Gastrocnemius medialis (tissue), 4 donors: Measurements from ENCODE around the gene THRB. TPM values are rescaled to one million over a fixed set of nuclear protein-coding genes. Genes with fewer than 3 reads are reported as not detected.

Experiments used
- ATAC-seq, 2 donors: fragments of 150-250 bp; one replicate each; pipeline ENCODE4 v1.9.1; 2016
- DNase-seq, 2 donors: peaks; one replicate each; pipeline ENCODE4 v3.0.0-alpha.2; 2019
- H3K27ac ChIP-seq, 4 donors: fragments of 200-600 bp; sonication (generic); 1 replicate in 1 of 4; 2 replicates in 3 of 4; pipeline ENCODE4 v1.5.1; 2016 to 2018; ENCODE audit warnings: mild to moderate bottlenecking in 2 of 4, moderate library complexity in 1 of 4
- H3K27me3 ChIP-seq, 3 donors: fragments of 200-600 bp; sonication (generic) in 2 of 3; 1 replicate in 1 of 3; 2 replicates in 2 of 3; pipeline versions ENCODE4 v1.5.1 to v1.6.0; 2016 to 2019; ENCODE audit warnings: mild to moderate bottlenecking in 1 of 3, moderate library complexity in 1 of 3
- H3K36me3 ChIP-seq, 2 donors: fragments of 200-600 bp; sonication (generic) in 1 of 2; one replicate each; pipeline ENCODE4 v1.5.1; 2017 to 2018
- H3K4me1 ChIP-seq, 2 donors: fragments of 200-600 bp; sonication (generic) in 1 of 2; one replicate each; pipeline ENCODE4 v1.5.1; 2016 to 2017; ENCODE audit warnings: mild to moderate bottlenecking in 2 of 2
- H3K4me3 ChIP-seq, 4 donors: fragments of 200-600 bp; sonication (generic) in 3 of 4; 1 replicate in 1 of 4; 2 replicates in 3 of 4; pipeline ENCODE4 v1.5.1; 2016 to 2019; ENCODE audit warnings: mild to moderate bottlenecking in 2 of 4
- H3K9me3 ChIP-seq, 3 donors: fragments of 200-600 bp; sonication (generic) in 2 of 3; 1 replicate in 1 of 3; 2 replicates in 2 of 3; pipeline ENCODE4 v1.5.1; 2016 to 2019
- CTCF ChIP-seq, 5 experiments: fragments of 450-650 bp in 3 of 5; fragments of 200-600 bp in 2 of 5; sonication (generic) in 2 of 5; IDR thresholded peaks in 4 of 5; conservative IDR thresholded peaks in 1 of 5; 1 replicate in 4 of 5; 2 replicates in 1 of 5; pipeline ENCODE4 v1.5.1; 2016 to 2019; ENCODE audit warnings: antibody characterized with exemption in 5 of 5, mild to moderate bottlenecking in 3 of 5, moderate library complexity in 3 of 5
- POLR2A ChIP-seq, 2 donors: fragments of 450-650 bp; IDR thresholded peaks; one replicate each; pipeline ENCODE4 v1.6.1; 2017; ENCODE audit warnings: antibody characterized with exemption in 2 of 2, mild to moderate bottlenecking in 2 of 2, moderate library complexity in 2 of 2
- in situ Hi-C, 4 donors: fragments of 200-750 bp; cut with MboI; loops; one replicate each; pipeline versions ENCODE4 v1.15.0 to v1.8.0; 2017; ENCODE audit warnings: low sequenced_read_pairs in 4 of 4
- intact Hi-C: fragments of 100-400 bp; cut with DNase I; formaldehyde crosslinking; loops from one replicate; pipeline ENCODE4 v1.15.1; 2023; ENCODE audit warnings: low total_unique reads
- total RNA-seq, 4 donors: library from RNA; depleted of rRNA; stranded (reverse); fragments of >200 nt; gene quantifications; one replicate each; pipeline versions ENCODE4 v1.1.0 to v1.2.3, GENCODE V29; 2016

Gene THRB
- total RNA-seq, 4 donors from 2014 or later, result 20.1 to 60.0 (median 25.3) TPM

DNA sequence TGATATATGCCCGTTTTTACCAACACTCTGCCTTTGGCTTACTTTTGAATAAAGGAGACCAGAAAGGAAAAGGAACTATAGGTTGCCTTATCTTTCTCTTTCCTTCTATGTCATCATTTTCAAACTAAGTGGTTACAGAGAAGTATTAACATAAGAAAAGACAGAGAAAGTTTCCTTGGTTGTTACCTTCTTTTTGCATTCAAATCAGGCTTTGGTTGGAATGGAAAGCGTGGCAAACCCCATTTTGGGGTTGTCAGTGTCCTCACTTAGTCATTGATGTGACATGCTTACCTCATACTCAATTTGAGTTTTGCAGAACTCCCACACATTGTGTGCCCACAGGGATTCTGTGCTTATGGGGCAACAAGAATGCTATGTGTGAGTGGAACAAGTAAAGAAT lies 3.7 kb upstream of the THRB start:
- DNase-seq (no peak), ATAC-seq (no peak)
- no peak overlapping the region for H3K4me3 ChIP-seq
- no peaks in the 10 kb centered on the region for H3K27me3 ChIP-seq
- H3K9me3 ChIP-seq, result no peaks in the 10 kb centered on the region
- intact Hi-C loops (loop anchor here (1.0 to 10.0 kb wide), 2 partner anchors 235 to 364 kb away; no protein-coding TSS in a partner anchor), in situ Hi-C loops (loop anchor here in 2 of 4 donors (10.0 kb wide), 2 partner anchors 134 to 234 kb away; no protein-coding TSS in a partner anchor)
- no peak overlapping the region for H3K27ac ChIP-seq
- no peaks in the 10 kb centered on the region for H3K36me3 ChIP-seq
- no peak for TF ChIP-seq POLR2A (IDR thresholded peaks at IDR 0.05)
- no peak for TF ChIP-seq CTCF (IDR thresholded peaks at IDR 0.05 in 4 of 5, conservative IDR thresholded peaks at IDR 0.05 in 1 of 5)
- H3K4me1 ChIP-seq, result peaks cover 8 to 12% of the 10 kb centered on the region in 2 donors

GRCh38 chr3:24497942-24498341 lies 3.3 kb upstream of the THRB start:
- ATAC-seq, result no peak
- in situ Hi-C loops, result loop anchor here in 2 of 4 donors (10.0 kb wide), 2 partner anchors 133 to 233 kb away; no protein-coding TSS in a partner anchor

GRCh38 chr3:24496529-24497482 lies 2.2 kb upstream of the THRB start:
- no peak overlapping the region for H3K4me3 ChIP-seq
- intact Hi-C loops (loop anchor here (10.0 kb wide), 1 partner anchor 362 kb away; no protein-coding TSS in a partner anchor), in situ Hi-C loops (loop anchor here in 2 of 4 donors (10.0 kb wide), 2 partner anchors 132 to 232 kb away; no protein-coding TSS in a partner anchor)
- no peaks in the 10 kb centered on the region for H3K9me3 ChIP-seq
- no peaks in the 10 kb centered on the region for H3K36me3 ChIP-seq
- peak overlapping the region; percentile 94 to 99 (median 97) for H3K27ac ChIP-seq
- DNase-seq (peak; percentile 50 to 78), ATAC-seq (peak in 1 of 2 donors; percentile 5)
- H3K27me3 ChIP-seq, result no peaks in the 10 kb centered on the region
- no peak for TF ChIP-seq POLR2A (IDR thresholded peaks at IDR 0.05)
- TF ChIP-seq CTCF (IDR thresholded peaks at IDR 0.05 in 4 of 5, conservative IDR thresholded peaks at IDR 0.05 in 1 of 5), result peak; percentile 26 to 61 (median 50)
- H3K4me1 ChIP-seq, result peaks cover 15 to 19% of the 10 kb centered on the region in 2 donors

More at GRCh38 chr3:24497942-24498341, 3.3 kb upstream of the THRB start:
- no peaks in the 10 kb centered on the region for H3K27me3 ChIP-seq
- no peaks in the 10 kb centered on the region for H3K36me3 ChIP-seq
- DNase-seq, result no peak
- no peaks in the 10 kb centered on the region for H3K9me3 ChIP-seq
- intact Hi-C loops, result loop anchor here (1.0 to 10.0 kb wide), 2 partner anchors 235 to 363 kb away; no protein-coding TSS in a partner anchor
- H3K27ac ChIP-seq, result no peak overlapping the region
- no peak overlapping the region for H3K4me3 ChIP-seq
- H3K4me1 ChIP-seq, result peaks cover 8 to 12% of the 10 kb centered on the region in 2 donors
- TF ChIP-seq POLR2A (IDR thresholded peaks at IDR 0.05), result no peak

DNA sequence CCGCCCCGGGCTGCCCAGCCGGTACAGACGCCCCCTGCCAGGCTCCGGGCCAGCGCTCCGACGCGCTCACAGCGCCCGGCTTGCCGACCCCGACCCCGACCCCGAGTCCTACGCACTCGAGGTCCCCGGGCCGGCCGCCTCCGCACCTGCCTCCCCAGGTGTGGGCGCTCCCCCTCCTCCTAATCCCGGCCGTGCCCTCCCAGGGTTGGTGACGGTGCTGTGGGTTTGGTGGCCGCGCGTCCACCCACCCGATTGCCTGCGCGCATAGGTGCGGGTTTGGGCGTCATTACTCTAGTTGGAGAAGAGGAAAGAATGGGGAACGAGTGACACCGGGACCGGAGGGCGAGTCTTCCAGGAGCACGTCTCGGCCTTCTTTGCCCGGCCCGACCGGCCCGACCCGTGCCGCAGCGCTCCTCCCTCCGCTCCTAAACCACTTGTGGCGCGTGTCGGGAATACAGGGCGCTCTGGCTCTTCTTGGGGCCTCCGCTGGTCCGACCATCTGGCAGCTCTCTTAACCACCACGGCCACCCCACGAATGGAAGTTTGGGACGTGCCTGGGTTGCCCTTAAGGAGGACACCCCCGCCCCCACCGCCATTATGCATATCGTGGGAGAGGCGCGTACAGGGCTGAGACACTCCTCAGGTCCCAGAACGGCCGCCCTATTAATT lies 810 bp upstream of the THRB start:
- in situ Hi-C loops (loop anchor here in 2 of 4 donors (10.0 kb wide), 2 partner anchors 131 to 231 kb away; no protein-coding TSS in a partner anchor), intact Hi-C loops (loop anchor here (2.0 to 10.0 kb wide), 2 partner anchors 119 to 361 kb away; no protein-coding TSS in a partner anchor)

More for the DNA sequence above, 810 bp upstream of the THRB start:
- peak overlapping the region; percentile 94 to 99 (median 97) for H3K27ac ChIP-seq
- H3K4me1 ChIP-seq, result peaks cover 26 to 33% of the 10 kb centered on the region in 2 donors
- no peaks in the 10 kb centered on the region for H3K27me3 ChIP-seq
- DNase-seq, result peak; percentile 44 to 62
- TF ChIP-seq CTCF (IDR thresholded peaks at IDR 0.05 in 4 of 5, conservative IDR thresholded peaks at IDR 0.05 in 1 of 5) (peak in 2 of 5 experiments; percentile 21 to 33), POLR2A (IDR thresholded peaks at IDR 0.05) (no peak)
- no peaks in the 10 kb centered on the region for H3K9me3 ChIP-seq
- no peaks in the 10 kb centered on the region for H3K36me3 ChIP-seq
- peak; percentile 35 to 45 for ATAC-seq
- H3K4me3 ChIP-seq, result peak overlapping the region; percentile 65 to 89 (median 82)
